ENCODE measurements around the gene NR2C2. TPM values are rescaled to one million over a fixed set of nuclear protein-coding genes. Genes with fewer than 3 reads are reported as not detected.

The NR2C2 gene
- total and polyA plus RNA-seq, 10 of the 15 experiments (the other 5 are each of a cell fraction or from before 2014, with no cell fraction given) = 2.7 to 30.3 (median 18.3) TPM

GRCh38 chr3:15066467-15066866, 119.1 kb downstream of the NR2C2 start (continued):
- no peak for TF ChIP-seq USF1 (IDR thresholded peaks at IDR 0.05; ENCODE audit: borderline replicate concordance, extremely low read length, insufficient read depth, low read depth, low read length)
- no peak for TF ChIP-seq NR2C2 (IDR thresholded peaks at IDR 0.05; ENCODE audit: borderline replicate concordance, control insufficient read depth, insufficient read length, low read depth)

- BruUV-seq (replicated peaks) = no TSS peak
- CTCF ChIA-PET = interaction anchor here (1.2 kb wide), 1 partner anchor 39 kb away, joined by 3 read pairs; no protein-coding TSS in a partner anchor
- in situ Hi-C loops (cut with MboI) = no loop called here
These were observed 122.1 kb downstream of the NR2C2 start for GRCh38 chr3:15069441-15069840.

More at GRCh38 chr3:15069441-15069840, 122.1 kb downstream of the NR2C2 start:
- Histone ChIP-seq H3K27me3 (replicated peaks in 1 of 2; ENCODE audit: control insufficient read depth in 2 of 2, insufficient read depth in 2 of 2, low read length in 1 of 2) (no peaks in the 10 kb centered on the region), H2AFZ (ENCODE audit: control insufficient read depth, low read depth, low read length) (no peak overlapping the region), H3K36me3 (ENCODE audit: control insufficient read depth in 2 of 2, insufficient read depth in 2 of 2, low read length in 1 of 2) (peaks cover 5 to 13% of the 10 kb centered on the region in 2 experiments; a peak in 3 of 4 replicates), H3K9me3 (replicated peaks; ENCODE audit: control insufficient read depth, insufficient read depth, low read length) (no peaks in the 10 kb centered on the region), H3K9ac (ENCODE audit: control insufficient read depth, insufficient read depth, low read length) (no peak overlapping the region), H3K79me2 (ENCODE audit: control insufficient read depth, insufficient read depth, low read length) (peaks cover 9% of the 10 kb centered on the region), H3K4me1 (ENCODE audit: control insufficient read depth, insufficient read depth, low read length) (peaks cover 3% of the 10 kb centered on the region), H3K4me3 (no peak overlapping the region), H4K20me1 (ENCODE audit: control insufficient read depth, insufficient read depth) (no peaks in the 10 kb centered on the region), H3K4me2 (ENCODE audit: control insufficient read depth, insufficient read depth) (no peak overlapping the region), H3K27ac (ENCODE audit: control insufficient read depth, insufficient read depth) (no peak overlapping the region)
- DNase-seq (ENCODE audit: low read depth, low spot score) (no peak), ATAC-seq (no peak), FAIRE-seq (no peak)
- WGBS (ENCODE audit: insufficient coverage, insufficient replicate concordance, low lambda C conversion rate, missing lambda C conversion rate) = 100% methylated on average over 1 of the region's 1 CpG
- peak; percentile 50 for TF ChIP-seq POLR2A (IDR thresholded peaks at IDR 0.05; ENCODE audit: low read depth, low read length)
- TF ChIP-seq SMC3 (IDR thresholded peaks at IDR 0.05; ENCODE audit: borderline replicate concordance, low read length) = no peak
- no peak for TF ChIP-seq ATF3 (IDR thresholded peaks at IDR 0.05; ENCODE audit: borderline replicate concordance, extremely low read depth, low read depth, low read length)
- POLR2A ChIA-PET = no interaction called here
- SMC1A ChIA-PET (ENCODE audit: uncharacterized antibody, unreplicated experiment) = interaction anchor here (4.7 kb wide), 1 partner anchor 19 kb away, joined by 22 read pairs; no protein-coding TSS in a partner anchor
- RAD21 ChIA-PET (ENCODE audit: unreplicated experiment) = interaction anchor here (0.9 kb wide), 1 partner anchor 19 kb away, joined by 3 read pairs; no protein-coding TSS in a partner anchor
- intact Hi-C loops (cut with micrococcal nuclease; ENCODE audit: unreplicated experiment) = loop anchor here (5.0 kb wide), 1 partner anchor 122 kb away; the partner anchor contains the start of gene NR2C2
